Measurements from ENCODE around the gene CYSRT1.
A peak's percentile ranks its signal among the peaks of the same experiment; 100 is the strongest.

DNA sequence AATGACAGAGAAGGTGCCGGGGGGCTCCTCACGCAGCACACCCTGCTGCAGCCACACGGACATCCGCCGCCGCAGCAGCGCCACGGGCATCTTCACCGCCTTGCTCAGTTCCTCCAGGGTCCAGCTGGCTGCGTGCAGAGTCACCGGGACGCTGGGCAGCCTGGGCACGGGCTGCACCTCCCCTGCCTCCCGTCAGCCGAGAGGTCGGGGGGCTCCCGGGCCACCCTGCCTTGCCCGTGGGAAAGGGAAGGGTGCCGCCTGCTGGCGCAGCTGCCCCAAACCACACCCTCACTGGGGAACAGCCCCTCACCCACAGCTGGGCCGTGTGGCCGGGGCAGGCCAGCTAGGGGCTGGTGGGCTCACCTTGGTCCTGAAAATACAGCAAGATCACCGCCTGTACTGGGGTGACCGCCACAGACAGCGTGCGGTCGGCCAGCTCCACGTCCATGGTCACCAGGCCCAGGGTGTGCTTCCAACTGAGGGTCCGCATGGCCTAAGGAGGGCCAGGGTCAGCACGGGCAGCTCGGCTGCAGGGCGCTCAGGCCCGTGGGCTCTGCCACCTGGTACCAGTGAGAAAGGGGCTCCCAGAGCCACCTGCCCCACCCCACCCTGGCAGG, 49.5 kb upstream of the CYSRT1 start:
- TF ChIP-seq, protein P1, sequence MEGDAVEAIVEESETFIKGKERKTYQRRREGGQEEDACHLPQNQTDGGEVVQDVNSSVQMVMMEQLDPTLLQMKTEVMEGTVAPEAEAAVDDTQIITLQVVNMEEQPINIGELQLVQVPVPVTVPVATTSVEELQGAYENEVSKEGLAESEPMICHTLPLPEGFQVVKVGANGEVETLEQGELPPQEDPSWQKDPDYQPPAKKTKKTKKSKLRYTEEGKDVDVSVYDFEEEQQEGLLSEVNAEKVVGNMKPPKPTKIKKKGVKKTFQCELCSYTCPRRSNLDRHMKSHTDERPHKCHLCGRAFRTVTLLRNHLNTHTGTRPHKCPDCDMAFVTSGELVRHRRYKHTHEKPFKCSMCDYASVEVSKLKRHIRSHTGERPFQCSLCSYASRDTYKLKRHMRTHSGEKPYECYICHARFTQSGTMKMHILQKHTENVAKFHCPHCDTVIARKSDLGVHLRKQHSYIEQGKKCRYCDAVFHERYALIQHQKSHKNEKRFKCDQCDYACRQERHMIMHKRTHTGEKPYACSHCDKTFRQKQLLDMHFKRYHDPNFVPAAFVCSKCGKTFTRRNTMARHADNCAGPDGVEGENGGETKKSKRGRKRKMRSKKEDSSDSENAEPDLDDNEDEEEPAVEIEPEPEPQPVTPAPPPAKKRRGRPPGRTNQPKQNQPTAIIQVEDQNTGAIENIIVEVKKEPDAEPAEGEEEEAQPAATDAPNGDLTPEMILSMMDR (conservative IDR thresholded peaks at IDR 0.05; ENCODE audit: low read length) = peak; percentile 65
- no peak for TF ChIP-seq EZH2phosphoT487 (IDR thresholded peaks at IDR 0.05; ENCODE audit: borderline replicate concordance, low read depth, low read length)

All from OCI-LY7 (cell line).